WTC11 (cell line): ENCODE measurements around the gene NOX5. TPM values are rescaled to one million over a fixed set of nuclear protein-coding genes. Genes with fewer than 3 reads are reported as not detected.

Source experiments
- ATAC-seq: fragments of 200-7000 bp; cut with Tn5 transposase; 2 replicates; pipeline ENCODE4 v1.10.0; 2021; ENCODE audit warnings: mild to moderate bottlenecking, moderate library complexity
- CTCF ChIA-PET: fragments of 300-600 bp; sonication (Branson Sonifier 250); formaldehyde crosslinking; loops from one replicate; lab custom pipeline; 2021; ENCODE audit warnings: antibody characterized with exemption; lab: Charles Lee
- POLR2A ChIA-PET: fragments of 350-600 bp; sonication (Branson Sonifier 250); formaldehyde crosslinking; loops from one replicate; lab custom pipeline; 2021; ENCODE audit warnings: antibody characterized with exemption; lab: Charles Lee
- DNase-seq: peaks from one replicate; pipeline ENCODE4 v3.0.0; 2021; ENCODE audit warnings: low spot score
- H3K27ac Mint-ChIP-seq: 2 replicates; pipeline ENCODE4 v1.8.0; 2021; ENCODE audit warnings: mixed read lengths
- H3K27me3 Mint-ChIP-seq: 2 replicates; pipeline ENCODE4 v1.8.0; 2021; ENCODE audit warnings: low read depth, mild to moderate bottlenecking, moderate library complexity, mixed read lengths
- H3K36me3 Mint-ChIP-seq: 2 replicates; pipeline ENCODE4 v1.8.0; 2021; ENCODE audit warnings: mixed read lengths
- H3K4me1 Mint-ChIP-seq: 2 replicates; pipeline ENCODE4 v1.8.0; 2022; ENCODE audit warnings: mixed read lengths
- H3K4me3 Mint-ChIP-seq: 2 replicates; pipeline ENCODE4 v1.8.0; 2021; ENCODE audit warnings: mild to moderate bottlenecking, moderate library complexity, mixed read lengths
- H3K9me3 Mint-ChIP-seq: 2 replicates; pipeline ENCODE4 v1.8.0; 2021; ENCODE audit warnings: mixed read lengths
- ATF1 ChIP-seq: sonication (generic); formaldehyde crosslinking; IDR thresholded peaks from 2 replicates; pipeline ENCODE4 v1.8.1; 2023; ENCODE audit warnings: mild to moderate bottlenecking, moderate library complexity, missing genetic modification reagents
- CTCF ChIP-seq: fragments of 200-600 bp; IDR thresholded peaks from 2 replicates; pipeline ENCODE4 v1.8.0; 2022; ENCODE audit warnings: antibody characterized with exemption
- FOXK1 ChIP-seq: sonication (generic); formaldehyde crosslinking; IDR thresholded peaks from 2 replicates; pipeline ENCODE4 v1.8.0; 2022; ENCODE audit warnings: mild to moderate bottlenecking, moderate library complexity, missing genetic modification reagents
- FOXP1 ChIP-seq: sonication (generic); formaldehyde crosslinking; IDR thresholded peaks from 2 replicates; pipeline ENCODE4 v1.8.0; 2022; ENCODE audit warnings: missing genetic modification reagents, mild to moderate bottlenecking, moderate library complexity, borderline replicate concordance
- NR2C2 ChIP-seq: sonication (generic); formaldehyde crosslinking; IDR thresholded peaks from 2 replicates; pipeline ENCODE4 v1.8.0; 2022; ENCODE audit warnings: mild to moderate bottlenecking, missing genetic modification reagents
- PRRX2 ChIP-seq: fragments of 250-450 bp; sonication (Bioruptor Pico); IDR thresholded peaks from 2 replicates; pipeline ENCODE4 v1.8.0; 2021; ENCODE audit warnings: mild to moderate bottlenecking
- RELA ChIP-seq: sonication (generic); formaldehyde crosslinking; IDR thresholded peaks from 2 replicates; pipeline ENCODE4 v1.8.1; 2022; ENCODE audit warnings: missing genetic modification reagents, mild to moderate bottlenecking, borderline replicate concordance
- RORB ChIP-seq: fragments of 250-450 bp; sonication (Bioruptor Pico); IDR thresholded peaks from 2 replicates; pipeline ENCODE4 v1.9.0; 2021; ENCODE audit warnings: mild to moderate bottlenecking
- ZNF138 ChIP-seq: sonication (generic); formaldehyde crosslinking; conservative IDR thresholded peaks from 2 replicates; pipeline ENCODE4 v1.8.1; 2022; ENCODE audit warnings: mild to moderate bottlenecking, moderate library complexity, missing genetic modification reagents
- ZNF263 ChIP-seq: sonication (generic); formaldehyde crosslinking; IDR thresholded peaks from 2 replicates; pipeline ENCODE4 v1.8.1; 2022; ENCODE audit warnings: low read depth, mild to moderate bottlenecking, moderate library complexity, missing genetic modification reagents
- ZNF396 ChIP-seq: fragments of 250-450 bp; sonication (Bioruptor Pico); IDR thresholded peaks from 2 replicates; pipeline ENCODE4 v1.8.0; 2021; ENCODE audit warnings: mild to moderate bottlenecking, moderate library complexity, borderline replicate concordance
- ZNF425 ChIP-seq: fragments of 250-450 bp; sonication (Bioruptor Pico); conservative IDR thresholded peaks from 2 replicates; pipeline ENCODE4 v1.9.0; 2021; ENCODE audit warnings: mild to moderate bottlenecking
- ZNF532 ChIP-seq: fragments of 250-450 bp; sonication (Bioruptor Pico); IDR thresholded peaks from 2 replicates; pipeline ENCODE4 v1.9.0; 2021; ENCODE audit warnings: mild to moderate bottlenecking, borderline replicate concordance
- total RNA-seq: library from RNA; stranded (reverse); gene quantifications from 3 replicates; pipeline ENCODE4 v1.2.3, GENCODE V29; 2021
- TF ChIP-seq, protein P1 (sequence below): fragments of 250-450 bp; sonication (Bioruptor Pico); IDR thresholded peaks from 2 replicates; pipeline ENCODE4 v2.1.2; 2022; ENCODE audit warnings: mild to moderate bottlenecking, moderate library complexity
- TF ChIP-seq, protein P2 (sequence below): sonication (generic); formaldehyde crosslinking; IDR thresholded peaks from 2 replicates; pipeline ENCODE4 v1.8.1; 2022; ENCODE audit warnings: missing genetic modification reagents, borderline replicate concordance

The NOX5 gene
- total RNA-seq, 1 experiment from 2014 or later = not detected

DNA sequence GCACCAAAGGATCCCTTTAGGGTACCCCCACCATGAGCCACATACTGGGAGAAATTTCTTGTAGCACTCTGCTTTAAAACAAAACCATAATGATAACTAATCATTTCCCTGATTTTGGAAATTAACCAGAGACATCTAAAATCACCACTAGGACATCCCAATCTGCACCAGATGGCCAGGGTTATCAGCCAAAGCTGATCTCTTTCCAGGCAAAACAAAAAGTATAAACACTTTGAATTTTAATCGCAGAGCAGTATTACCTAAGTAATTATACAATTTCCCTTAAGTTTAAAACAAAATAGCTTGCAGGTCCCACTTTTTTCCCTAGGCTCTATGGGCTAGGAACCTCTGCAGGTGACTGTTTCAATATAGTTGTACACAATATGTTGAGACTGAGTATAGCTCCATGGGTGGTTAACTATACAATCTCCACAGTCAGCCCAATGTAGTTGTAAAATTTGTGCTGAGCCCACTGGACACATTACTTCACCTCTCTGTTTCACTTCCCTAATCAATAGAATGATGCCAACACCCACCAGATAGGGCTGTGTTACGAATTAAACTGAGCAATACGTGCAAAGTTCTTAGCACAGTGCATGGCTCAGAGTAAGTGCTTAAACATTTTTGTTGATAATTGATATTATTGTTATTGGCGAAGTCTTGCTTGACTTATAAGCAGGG lies 629 bp upstream of the NOX5 start:
- ChIA-PET POLR2A (no interaction called here), CTCF (interaction anchor here (3.2 kb wide), 1 partner anchor 17 kb away, joined by 19 read pairs; no protein-coding TSS in a partner anchor)
- no peak for ATAC-seq
- H3K4me1 Mint-ChIP-seq = peaks cover 4% of the 10 kb centered on the region; the same call in 1 of the 2 replicates
- TF ChIP-seq FOXK1 (CRISPR knock-in tag) (no peak), RELA (CRISPR knock-in tag) (no peak), ATF1 (no peak), ZNF263 (CRISPR knock-in tag) (no peak), FOXP1 (no peak), ZNF425 (CRISPR knock-in tag) (no peak), CTCF (no peak)
- TF ChIP-seq, protein P1, sequence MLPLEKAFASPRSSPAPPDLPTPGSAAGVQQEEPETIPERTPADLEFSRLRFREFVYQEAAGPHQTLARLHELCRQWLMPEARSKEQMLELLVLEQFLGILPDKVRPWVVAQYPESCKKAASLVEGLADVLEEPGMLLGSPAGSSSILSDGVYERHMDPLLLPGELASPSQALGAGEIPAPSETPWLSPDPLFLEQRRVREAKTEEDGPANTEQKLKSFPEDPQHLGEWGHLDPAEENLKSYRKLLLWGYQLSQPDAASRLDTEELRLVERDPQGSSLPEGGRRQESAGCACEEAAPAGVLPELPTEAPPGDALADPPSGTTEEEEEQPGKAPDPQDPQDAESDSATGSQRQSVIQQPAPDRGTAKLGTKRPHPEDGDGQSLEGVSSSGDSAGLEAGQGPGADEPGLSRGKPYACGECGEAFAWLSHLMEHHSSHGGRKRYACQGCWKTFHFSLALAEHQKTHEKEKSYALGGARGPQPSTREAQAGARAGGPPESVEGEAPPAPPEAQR (CRISPR knock-in tag) = no peak
- H3K36me3 Mint-ChIP-seq = peaks cover 3% of the 10 kb centered on the region; the same call in 1 of the 2 replicates
- H3K27ac Mint-ChIP-seq = no peak overlapping the region
- peaks cover 11% of the 10 kb centered on the region for H3K27me3 Mint-ChIP-seq
- peaks cover 11% of the 10 kb centered on the region for H3K9me3 Mint-ChIP-seq
- H3K4me3 Mint-ChIP-seq = no peak overlapping the region
- DNase-seq = no peak

DNA sequence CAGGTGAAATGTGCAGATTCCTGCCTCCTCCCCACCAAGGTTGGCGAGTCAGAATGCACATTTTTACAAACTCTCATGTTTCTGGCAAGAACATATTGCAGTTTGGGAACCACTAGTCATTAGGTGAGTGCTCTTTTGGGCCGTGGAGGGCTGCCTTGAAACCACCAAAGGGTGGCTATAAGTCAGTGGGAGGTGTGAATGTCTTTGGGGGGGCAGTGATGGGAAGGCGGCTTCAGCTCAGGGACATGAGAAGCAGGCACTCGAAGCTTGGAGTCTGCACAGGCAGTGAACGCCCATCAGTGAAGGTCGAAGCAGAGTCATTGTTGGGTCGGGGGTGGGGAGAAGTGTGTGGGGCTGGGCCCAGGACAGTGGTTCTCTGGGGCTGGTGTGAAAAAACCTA lies 1.1 kb downstream of the NOX5 start:
- Mint-ChIP-seq H3K27me3 (no peaks in the 10 kb centered on the region; the same call in 1 of the 2 replicates), H3K27ac (no peak overlapping the region), H3K9me3 (no peaks in the 10 kb centered on the region), H3K4me1 (no peaks in the 10 kb centered on the region), H3K36me3 (no peaks in the 10 kb centered on the region), H3K4me3 (no peak overlapping the region)
- ATAC-seq (no peak), DNase-seq (no peak)
- CTCF ChIA-PET = interaction anchor here (1.1 to 3.2 kb wide), 2 partner anchors 16 to 20 kb away, joined by 3 to 19 read pairs; no protein-coding TSS in a partner anchor
- POLR2A ChIA-PET = no interaction called here
- no peak for TF ChIP-seq ZNF138 (CRISPR knock-in tag)
- TF ChIP-seq, protein P2, sequence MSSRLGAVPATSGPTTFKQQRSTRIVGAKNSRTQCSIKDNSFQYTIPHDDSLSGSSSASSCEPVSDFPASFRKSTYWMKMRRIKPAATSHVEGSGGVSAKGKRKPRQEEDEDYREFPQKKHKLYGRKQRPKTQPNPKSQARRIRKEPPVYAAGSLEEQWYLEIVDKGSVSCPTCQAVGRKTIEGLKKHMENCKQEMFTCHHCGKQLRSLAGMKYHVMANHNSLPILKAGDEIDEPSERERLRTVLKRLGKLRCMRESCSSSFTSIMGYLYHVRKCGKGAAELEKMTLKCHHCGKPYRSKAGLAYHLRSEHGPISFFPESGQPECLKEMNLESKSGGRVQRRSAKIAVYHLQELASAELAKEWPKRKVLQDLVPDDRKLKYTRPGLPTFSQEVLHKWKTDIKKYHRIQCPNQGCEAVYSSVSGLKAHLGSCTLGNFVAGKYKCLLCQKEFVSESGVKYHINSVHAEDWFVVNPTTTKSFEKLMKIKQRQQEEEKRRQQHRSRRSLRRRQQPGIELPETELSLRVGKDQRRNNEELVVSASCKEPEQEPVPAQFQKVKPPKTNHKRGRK = no peak

DNA sequence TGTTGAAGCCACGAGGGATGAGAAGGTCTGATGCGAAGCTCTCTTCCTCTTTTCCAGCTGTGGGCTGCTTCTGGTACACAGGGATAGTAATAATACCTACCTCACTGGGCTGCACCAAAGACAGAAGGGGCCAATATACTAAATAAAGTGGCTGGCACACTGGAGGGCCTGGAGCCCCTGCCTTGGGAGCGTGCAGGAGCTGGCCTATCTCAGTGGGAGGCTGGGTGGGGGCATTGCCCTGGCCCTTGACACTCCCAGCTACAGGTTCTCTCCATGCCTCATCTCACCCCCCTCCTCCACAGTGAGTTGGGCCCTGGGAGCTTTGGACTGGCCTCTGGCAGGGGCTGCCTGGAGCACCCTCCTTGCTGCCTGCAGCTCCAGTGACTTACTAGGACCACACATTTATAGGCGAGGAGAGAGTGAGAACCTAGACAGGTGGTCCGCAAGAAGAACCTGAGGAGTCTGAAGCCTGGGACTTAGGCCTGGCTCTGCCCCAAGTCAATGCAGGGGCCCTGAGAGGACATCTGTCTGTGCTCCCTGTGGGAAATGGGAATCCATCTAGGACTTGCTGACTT lies 1.6 kb downstream of the NOX5 start:
- H3K27me3 Mint-ChIP-seq = no peaks in the 10 kb centered on the region; the same call in 1 of the 2 replicates
- POLR2A ChIA-PET = no interaction called here

More for the DNA sequence above, 1.6 kb downstream of the NOX5 start:
- ATAC-seq (no peak), DNase-seq (no peak)
- Mint-ChIP-seq H3K4me3 (no peak overlapping the region), H3K9me3 (no peaks in the 10 kb centered on the region), H3K27ac (no peak overlapping the region), H3K36me3 (no peaks in the 10 kb centered on the region), H3K4me1 (no peaks in the 10 kb centered on the region)
- CTCF ChIA-PET = interaction anchor here (1.1 to 3.2 kb wide), 2 partner anchors 15 to 19 kb away, joined by 3 to 19 read pairs; no protein-coding TSS in a partner anchor
- TF ChIP-seq PRRX2 (CRISPR knock-in tag) (no peak), ZNF532 (CRISPR knock-in tag) (no peak), ZNF396 (CRISPR knock-in tag) (no peak), NR2C2 (CRISPR knock-in tag) (no peak), RORB (no peak), ZNF425 (CRISPR knock-in tag) (no peak)
